Activated CD8-positive, alpha-beta memory T cell treated with anti-CD3 and anti-CD28 coated beads, Interleukin-2, amount 10 ng/mL, durations not matched to agents 7 days and 5 days (primary cell): ENCODE results near the gene DYTN. TPM values are rescaled to one million over a fixed set of nuclear protein-coding genes. Genes with fewer than 3 reads are reported as not detected.

Experiments used
- ATAC-seq: fragments of 150-1000 bp; cut with Tn5 transposase; one replicate; pipeline ENCODE4 v1.10.0; 2021; ENCODE audit warnings: moderate library complexity
- CTCF ChIA-PET: fragments of 350-600 bp; sonication (Branson Sonifier 250); formaldehyde crosslinking; loops from one replicate; lab custom pipeline; 2021; ENCODE audit warnings: antibody characterized with exemption; lab: Charles Lee
- DNase-seq: peaks from one replicate; pipeline ENCODE4 v3.0.0-alpha.2; 2020
- H3K27ac Mint-ChIP-seq: one replicate; pipeline ENCODE4 v1.8.0; 2021; ENCODE audit warnings: mild to moderate bottlenecking, mixed read lengths
- H3K27me3 Mint-ChIP-seq: one replicate; pipeline ENCODE4 v1.8.0; 2021; ENCODE audit warnings: mixed read lengths
- H3K36me3 Mint-ChIP-seq: one replicate; pipeline ENCODE4 v1.8.0; 2021; ENCODE audit warnings: mild to moderate bottlenecking, mixed read lengths
- H3K4me1 Mint-ChIP-seq: one replicate; pipeline ENCODE4 v1.8.0; 2021; ENCODE audit warnings: mixed read lengths
- H3K4me3 Mint-ChIP-seq: one replicate; pipeline ENCODE4 v1.8.0; 2021; ENCODE audit warnings: mild to moderate bottlenecking, moderate library complexity, mixed read lengths
- H3K9me3 Mint-ChIP-seq: one replicate; pipeline ENCODE4 v1.8.0; 2022; ENCODE audit warnings: low read depth, mixed read lengths
- total RNA-seq, 2 experiments: library from RNA; stranded (reverse); gene quantifications; one replicate each; pipeline ENCODE4 v1.2.3, GENCODE V29; 2021

DYTN gene
- total RNA-seq, 2 experiments from 2014 or later: not detected

- no peaks in the 10 kb centered on the region for H3K9me3 Mint-ChIP-seq
- H3K4me1 Mint-ChIP-seq: no peaks in the 10 kb centered on the region
- no peak for DNase-seq
- CTCF ChIA-PET: no interaction called here
- no peak overlapping the region for H3K4me3 Mint-ChIP-seq
- H3K27ac Mint-ChIP-seq: no peak overlapping the region
- peaks cover 7% of the 10 kb centered on the region for H3K27me3 Mint-ChIP-seq
- no peaks in the 10 kb centered on the region for H3K36me3 Mint-ChIP-seq
- ATAC-seq: no peak
Observed at GRCh38 chr2:206688453-206688852, 29.7 kb downstream of the DYTN start.

- no peak overlapping the region for H3K4me3 Mint-ChIP-seq
- peaks cover 14% of the 10 kb centered on the region for H3K27me3 Mint-ChIP-seq
- no peaks in the 10 kb centered on the region for H3K36me3 Mint-ChIP-seq
- H3K9me3 Mint-ChIP-seq: no peaks in the 10 kb centered on the region
- ATAC-seq: no peak
- CTCF ChIA-PET: no interaction called here
- no peak for DNase-seq
- H3K27ac Mint-ChIP-seq: no peak overlapping the region
- H3K4me1 Mint-ChIP-seq: no peaks in the 10 kb centered on the region
Observed at GRCh38 chr2:206683546-206683945, 34.6 kb downstream of the DYTN start.

GRCh38 chr2:206670531-206671319 lies 47.5 kb downstream of the DYTN start:
- Mint-ChIP-seq H3K27ac (no peak overlapping the region), H3K4me3 (no peak overlapping the region), H3K9me3 (no peaks in the 10 kb centered on the region), H3K36me3 (no peaks in the 10 kb centered on the region), H3K27me3 (peaks cover 9% of the 10 kb centered on the region), H3K4me1 (no peaks in the 10 kb centered on the region)
- no peak for ATAC-seq
- CTCF ChIA-PET: no interaction called here
- no peak for DNase-seq

- H3K27me3 Mint-ChIP-seq: peaks cover 5% of the 10 kb centered on the region
- ATAC-seq (no peak), DNase-seq (no peak)
- no peak overlapping the region for H3K4me3 Mint-ChIP-seq
- H3K9me3 Mint-ChIP-seq: no peaks in the 10 kb centered on the region
- CTCF ChIA-PET: no interaction called here
- H3K4me1 Mint-ChIP-seq: no peaks in the 10 kb centered on the region
- H3K36me3 Mint-ChIP-seq: no peaks in the 10 kb centered on the region
- no peak overlapping the region for H3K27ac Mint-ChIP-seq
Observed at GRCh38 chr2:206665251-206665650, 52.9 kb downstream of the DYTN start.

GRCh38 chr2:206657087-206657486 lies 61.1 kb downstream of the DYTN start:
- no peak overlapping the region for H3K4me3 Mint-ChIP-seq
- no peaks in the 10 kb centered on the region for H3K4me1 Mint-ChIP-seq
- peaks cover 4% of the 10 kb centered on the region for H3K27me3 Mint-ChIP-seq
- H3K36me3 Mint-ChIP-seq: no peaks in the 10 kb centered on the region
- CTCF ChIA-PET: no interaction called here
- ATAC-seq (no peak), DNase-seq (no peak)
- no peaks in the 10 kb centered on the region for H3K9me3 Mint-ChIP-seq
- H3K27ac Mint-ChIP-seq: no peak overlapping the region

- Mint-ChIP-seq H3K36me3 (no peaks in the 10 kb centered on the region), H3K4me3 (no peak overlapping the region), H3K4me1 (no peaks in the 10 kb centered on the region), H3K27me3 (peaks cover 3% of the 10 kb centered on the region), H3K9me3 (no peaks in the 10 kb centered on the region), H3K27ac (no peak overlapping the region)
- DNase-seq (no peak), ATAC-seq (no peak)
- CTCF ChIA-PET: no interaction called here
Observed at GRCh38 chr2:206647985-206648384, 70.2 kb downstream of the DYTN start.

- no peak within 1 kb of the TSS for H3K4me3 Mint-ChIP-seq
- H3K27ac Mint-ChIP-seq: no peak within 1 kb of the TSS
- H3K27me3 Mint-ChIP-seq: peaks cover 11% of the 10 kb centered on the region
- DNase-seq (peak; percentile 43), ATAC-seq (peak; percentile 30)
- CTCF ChIA-PET: no interaction called here
- no peaks in the 10 kb centered on the region for H3K4me1 Mint-ChIP-seq
- H3K36me3 Mint-ChIP-seq: no peaks in the 10 kb centered on the region
- no peaks in the 10 kb centered on the region for H3K9me3 Mint-ChIP-seq
Observed at GRCh38 chr2:206642075-206643025, 75.8 kb downstream of the DYTN start, which contains the start of gene FAM237A. Gene FAM237A, plus strand, starts transcription at chr2:206642487. Its CDS starts 1,750 bp downstream, at chr2:206644237.

GRCh38 chr2:206641226-206641625 lies 77.0 kb downstream of the DYTN start:
- CTCF ChIA-PET: no interaction called here
- Mint-ChIP-seq H3K36me3 (no peaks in the 10 kb centered on the region), H3K9me3 (no peaks in the 10 kb centered on the region), H3K27me3 (peaks cover 10% of the 10 kb centered on the region), H3K4me3 (no peak overlapping the region), H3K27ac (no peak overlapping the region), H3K4me1 (no peaks in the 10 kb centered on the region)
- DNase-seq (no peak), ATAC-seq (no peak)

GRCh38 chr2:206639636-206640035 lies 78.6 kb downstream of the DYTN start:
- CTCF ChIA-PET: no interaction called here
- no peak overlapping the region for H3K4me3 Mint-ChIP-seq
- H3K27me3 Mint-ChIP-seq: peaks cover 11% of the 10 kb centered on the region
- H3K36me3 Mint-ChIP-seq: no peaks in the 10 kb centered on the region
- no peaks in the 10 kb centered on the region for H3K9me3 Mint-ChIP-seq
- no peak for DNase-seq
- H3K27ac Mint-ChIP-seq: no peak overlapping the region
- no peak for ATAC-seq
- H3K4me1 Mint-ChIP-seq: no peaks in the 10 kb centered on the region

- Mint-ChIP-seq H3K27ac (no peak overlapping the region), H3K36me3 (no peaks in the 10 kb centered on the region), H3K9me3 (no peaks in the 10 kb centered on the region), H3K4me3 (no peak overlapping the region), H3K27me3 (peaks cover 4% of the 10 kb centered on the region), H3K4me1 (no peaks in the 10 kb centered on the region)
- DNase-seq (no peak), ATAC-seq (no peak)
- CTCF ChIA-PET: no interaction called here
Observed at GRCh38 chr2:206635015-206635414, 83.2 kb downstream of the DYTN start.

GRCh38 chr2:206631340-206631739 lies 86.9 kb downstream of the DYTN start:
- no peak for ATAC-seq
- H3K4me3 Mint-ChIP-seq: no peak overlapping the region
- CTCF ChIA-PET: no interaction called here

GRCh38 chr2:206627632-206628031 lies 90.6 kb downstream of the DYTN start:
- H3K9me3 Mint-ChIP-seq: no peaks in the 10 kb centered on the region
- H3K27ac Mint-ChIP-seq: no peak overlapping the region
- ATAC-seq: no peak
- H3K4me1 Mint-ChIP-seq: no peaks in the 10 kb centered on the region
- no peak for DNase-seq
- H3K27me3 Mint-ChIP-seq: peaks cover 3% of the 10 kb centered on the region
- no peaks in the 10 kb centered on the region for H3K36me3 Mint-ChIP-seq
- CTCF ChIA-PET: no interaction called here
- H3K4me3 Mint-ChIP-seq: no peak overlapping the region

More at GRCh38 chr2:206631340-206631739, 86.9 kb downstream of the DYTN start:
- Mint-ChIP-seq H3K9me3 (no peaks in the 10 kb centered on the region), H3K36me3 (no peaks in the 10 kb centered on the region), H3K4me1 (no peaks in the 10 kb centered on the region), H3K27ac (no peak overlapping the region), H3K27me3 (peaks cover 7% of the 10 kb centered on the region)
- no peak for DNase-seq

GRCh38 chr2:206626108-206626507 lies 92.1 kb downstream of the DYTN start:
- Mint-ChIP-seq H3K4me1 (no peaks in the 10 kb centered on the region), H3K36me3 (no peaks in the 10 kb centered on the region), H3K27me3 (peaks cover 3% of the 10 kb centered on the region), H3K27ac (no peak overlapping the region), H3K4me3 (no peak overlapping the region), H3K9me3 (no peaks in the 10 kb centered on the region)
- CTCF ChIA-PET: no interaction called here
- DNase-seq (no peak), ATAC-seq (no peak)
